ENCODE data around the gene NPY2R.

The NPY2R gene

DNA sequence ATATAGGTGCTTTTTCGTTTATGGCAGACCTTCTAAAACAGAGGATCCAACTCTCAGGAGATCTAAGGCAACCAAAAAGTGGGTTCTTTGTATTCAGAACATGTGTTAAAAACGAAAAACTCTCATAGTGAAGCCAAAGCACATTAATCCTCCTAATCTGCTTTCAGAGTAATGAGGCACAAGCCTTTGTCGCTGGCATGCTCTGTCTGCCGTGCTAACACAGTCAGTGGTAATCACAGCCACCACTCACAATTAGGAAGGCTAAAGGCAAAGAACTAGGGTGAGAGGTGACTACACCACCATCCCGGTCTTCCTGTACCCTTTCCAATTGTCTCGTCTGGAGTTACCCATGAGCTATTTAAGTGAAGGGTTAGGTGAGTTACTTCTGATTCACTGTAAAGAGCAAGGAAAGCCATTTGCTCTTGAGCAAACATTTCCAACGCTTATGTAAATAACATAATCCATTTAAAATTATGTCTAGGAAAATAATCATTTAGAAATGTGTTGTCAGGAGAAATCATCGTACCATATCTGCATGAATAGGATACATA, 40.7 kb downstream of the NPY2R start:
- no peak for DNase-seq

DNA sequence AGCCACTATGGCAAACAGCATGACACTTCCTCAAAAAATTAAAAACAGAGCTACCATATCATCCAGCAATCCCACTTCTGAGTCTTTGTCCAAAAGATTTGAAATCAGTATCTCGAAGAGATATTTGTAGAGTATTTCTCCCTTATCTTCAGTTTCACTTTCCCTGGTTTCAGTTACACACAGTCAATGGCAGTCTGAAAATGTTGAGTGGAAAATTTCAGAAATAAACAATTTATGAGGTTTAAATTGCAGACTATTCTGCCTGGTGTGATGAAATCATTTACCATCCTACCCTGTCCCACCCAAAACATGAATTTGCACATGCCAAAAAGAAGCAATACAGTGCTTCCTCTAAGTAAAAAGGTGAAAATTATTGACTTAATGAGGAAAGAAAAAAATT, 43.9 kb downstream of the NPY2R start:
- DNase-seq = no peak

DNA sequence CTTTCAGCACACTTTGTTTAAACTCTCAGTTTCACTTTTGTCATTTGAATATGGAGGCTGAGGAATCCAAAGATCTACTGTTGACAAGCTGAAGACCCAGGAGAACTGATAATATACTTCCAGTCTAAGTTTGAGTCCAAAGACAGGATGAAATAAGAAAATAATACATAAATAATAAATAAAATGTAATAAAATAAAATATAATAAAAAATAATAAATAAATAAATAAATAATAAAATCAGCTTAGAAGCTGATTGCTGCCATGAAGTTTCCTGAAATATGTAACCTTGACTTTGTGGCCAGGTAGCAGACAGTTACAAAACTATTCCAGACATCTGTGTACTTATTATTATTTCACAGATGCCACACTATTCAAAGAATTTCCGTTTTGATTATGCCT, 55.0 kb downstream of the NPY2R start:
- DNase-seq = no peak

DNA sequence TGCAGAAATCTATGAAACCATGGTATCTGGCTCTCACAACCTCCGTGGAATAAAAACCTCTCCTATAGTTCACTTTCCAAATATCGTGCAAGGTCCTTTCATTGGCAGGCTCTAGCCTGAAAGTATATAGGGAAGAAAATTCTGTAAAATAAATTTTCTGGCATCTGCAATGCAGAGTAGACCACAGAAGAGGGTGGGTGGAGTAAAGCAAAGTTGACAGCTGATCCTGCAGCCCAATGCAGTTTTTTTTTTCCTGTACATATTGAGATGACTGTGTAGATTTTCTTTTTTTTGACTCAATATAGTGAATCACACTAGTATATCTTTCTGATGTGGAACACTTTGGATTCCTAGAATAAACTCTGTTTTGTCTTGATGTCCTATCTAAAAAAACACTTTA, 56.7 kb downstream of the NPY2R start:
- no peak for DNase-seq
